Liver (tissue), 9 donors: Measurements from ENCODE around the gene AQP3. TPM values are rescaled to one million over a fixed set of nuclear protein-coding genes. Genes with fewer than 3 reads are reported as not detected.

Experiments
- DNase-seq: peaks from one replicate; pipeline ENCODE4 v3.0.0-alpha.2; 2017; ENCODE audit warnings: low spot score
- H3K27ac ChIP-seq, 2 donors: one replicate each; pipeline ENCODE4 v1.7.0; 2013; ENCODE audit warnings: inconsistent platforms in 2 of 2, low read length in 2 of 2, control low read depth in 1 of 2, low read depth in 1 of 2, mild to moderate bottlenecking in 1 of 2
- H3K27me3 ChIP-seq, 4 donors: one replicate each; pipeline versions ENCODE4 v1.6.1 to v1.7.0; 2013; ENCODE audit warnings: low read length in 3 of 4, inconsistent platforms in 1 of 4, mild to moderate bottlenecking in 1 of 4, moderate library complexity in 1 of 4; ENCODE audit not compliant: control insufficient read depth in 4 of 4, insufficient read depth in 4 of 4
- H3K36me3 ChIP-seq, 4 donors: one replicate each; pipeline versions ENCODE4 v1.6.1 to v1.7.0; 2013; ENCODE audit warnings: low read length in 3 of 4, mild to moderate bottlenecking in 3 of 4, low read depth in 1 of 4, moderate library complexity in 1 of 4; ENCODE audit not compliant: control insufficient read depth in 4 of 4, insufficient read depth in 3 of 4
- H3K4me1 ChIP-seq, 4 donors: one replicate each; pipeline versions ENCODE4 v1.6.1 to v1.7.0; 2013; ENCODE audit warnings: low read length in 3 of 4, mild to moderate bottlenecking in 3 of 4, moderate library complexity in 1 of 4; ENCODE audit not compliant: control insufficient read depth in 4 of 4, insufficient read depth in 4 of 4
- H3K4me3 ChIP-seq, 3 donors: one replicate each; pipeline versions ENCODE4 v1.6.1 to v1.7.0; 2013; ENCODE audit warnings: low read length in 3 of 3, control low read depth in 1 of 3, low read depth in 1 of 3, mild to moderate bottlenecking in 1 of 3
- H3K9ac ChIP-seq, 2 donors: one replicate each; pipeline ENCODE4 v1.7.0; 2013; ENCODE audit warnings: low read length in 2 of 2, mild to moderate bottlenecking in 2 of 2, moderate library complexity in 2 of 2, control low read depth in 1 of 2, low read depth in 1 of 2
- H3K9me3 ChIP-seq, 4 donors: one replicate each; pipeline versions ENCODE4 v1.6.1 to v1.7.0; 2013; ENCODE audit warnings: low read length in 3 of 4; ENCODE audit not compliant: control insufficient read depth in 4 of 4
- ATF3 ChIP-seq: IDR thresholded peaks from 2 replicates; pipeline ENCODE4 v1.6.1; 2016; ENCODE audit warnings: antibody characterized with exemption
- EGR1 ChIP-seq, 2 donors: IDR thresholded peaks; 2 replicates each; pipeline ENCODE4 v1.6.1; 2016 to 2018; ENCODE audit warnings: antibody characterized with exemption in 2 of 2, low read depth in 2 of 2
- FOXA1 ChIP-seq: IDR thresholded peaks from 2 replicates; pipeline ENCODE4 v1.6.1; 2016; ENCODE audit warnings: antibody characterized with exemption
- FOXA2 ChIP-seq: IDR thresholded peaks from 2 replicates; pipeline ENCODE4 v1.6.1; 2016; ENCODE audit warnings: antibody characterized with exemption
- GABPA ChIP-seq, 2 donors: IDR thresholded peaks in 1 of 2; conservative IDR thresholded peaks in 1 of 2; 2 replicates each; pipeline ENCODE4 v1.6.1; 2016; ENCODE audit warnings: antibody characterized with exemption in 2 of 2, mild to moderate bottlenecking in 1 of 2, moderate library complexity in 1 of 2
- HNF4A ChIP-seq, 2 donors: conservative IDR thresholded peaks; 2 replicates each; pipeline ENCODE4 v1.6.1; 2016; ENCODE audit warnings: antibody characterized with exemption in 2 of 2, mild to moderate bottlenecking in 2 of 2
- HNF4G ChIP-seq: IDR thresholded peaks from 2 replicates; pipeline ENCODE4 v1.6.1; 2016; ENCODE audit warnings: antibody characterized with exemption
- JUND ChIP-seq, 2 donors: IDR thresholded peaks; 2 replicates each; pipeline ENCODE4 v1.6.1; 2016; ENCODE audit warnings: antibody characterized with exemption in 2 of 2
- MAX ChIP-seq: IDR thresholded peaks from 2 replicates; pipeline ENCODE4 v1.6.1; 2016; ENCODE audit warnings: antibody characterized with exemption
- NR2F2 ChIP-seq: IDR thresholded peaks from 2 replicates; pipeline ENCODE4 v1.6.1; 2016; ENCODE audit warnings: antibody characterized with exemption
- RAD21 ChIP-seq, 2 donors: IDR thresholded peaks; 2 replicates each; pipeline ENCODE4 v1.6.1; 2016; ENCODE audit warnings: antibody characterized with exemption in 2 of 2, mild to moderate bottlenecking in 2 of 2
- RXRA ChIP-seq, 2 donors: IDR thresholded peaks; 2 replicates each; pipeline ENCODE4 v1.6.1; 2017 to 2018; ENCODE audit warnings: antibody characterized with exemption in 2 of 2, mild to moderate bottlenecking in 1 of 2
- SP1 ChIP-seq: IDR thresholded peaks from 2 replicates; pipeline ENCODE4 v1.6.1; 2018; ENCODE audit warnings: antibody characterized with exemption, mild to moderate bottlenecking
- TAF1 ChIP-seq: conservative IDR thresholded peaks from 2 replicates; pipeline ENCODE4 v1.6.1; 2016; ENCODE audit warnings: antibody characterized with exemption, mild to moderate bottlenecking
- YY1 ChIP-seq: IDR thresholded peaks from 2 replicates; pipeline ENCODE4 v1.6.1; 2016; ENCODE audit warnings: antibody characterized with exemption, mild to moderate bottlenecking
- WGBS: extraction: QIAGEN DNeasy Blood & Tissue Kit; methylation state at CpG from one replicate; pipeline ENCODE4 v1.1.7; 2013; 5-methylcytosine and 5-hydroxymethylcytosine counted together
- polyA plus RNA-seq, 2 donors: library from polyadenylated mRNA; stranded (reverse) in 1 of 2; unstranded in 1 of 2; fragments of 200-250 nt in 1 of 2; fragments of >200 nt in 1 of 2; fragmentation: Nextera tagmentation in 1 of 2; extraction: Ambion mirVana in 1 of 2; gene quantifications; one replicate each; pipeline versions ENCODE4 v1.2.1 to v1.2.3, GENCODE V29; 2013 to 2015
- total RNA-seq, 2 donors: library from RNA; depleted of rRNA; stranded (reverse); fragments of >200 nt; gene quantifications; one replicate each; pipeline ENCODE4 v1.2.3, GENCODE V29; 2014
- TF ChIP-seq, protein P1 (sequence below): fragments of 150-350 bp; IDR thresholded peaks from 2 replicates; pipeline ENCODE4 v1.5.1; 2017; ENCODE audit warnings: improper control_type of control experiment, low read depth, low read length; ENCODE audit not compliant: missing input control
- TF ChIP-seq, protein P2 (sequence below): IDR thresholded peaks from 2 replicates; pipeline ENCODE4 v1.6.1; 2016; ENCODE audit warnings: antibody characterized with exemption
- TF ChIP-seq, protein P3 (sequence below): IDR thresholded peaks from 2 replicates; pipeline ENCODE4 v1.6.1; 2016; ENCODE audit warnings: antibody characterized with exemption, mild to moderate bottlenecking
- donor health status: healthy.
- donor health status: healthy.
- donor health status: healthy.
- donor health status: healthy.
- donor health status: healthy.

Gene AQP3
- total and polyA plus RNA-seq, 4 donors: 60.5 to 124 (median 87.4) TPM

DNA sequence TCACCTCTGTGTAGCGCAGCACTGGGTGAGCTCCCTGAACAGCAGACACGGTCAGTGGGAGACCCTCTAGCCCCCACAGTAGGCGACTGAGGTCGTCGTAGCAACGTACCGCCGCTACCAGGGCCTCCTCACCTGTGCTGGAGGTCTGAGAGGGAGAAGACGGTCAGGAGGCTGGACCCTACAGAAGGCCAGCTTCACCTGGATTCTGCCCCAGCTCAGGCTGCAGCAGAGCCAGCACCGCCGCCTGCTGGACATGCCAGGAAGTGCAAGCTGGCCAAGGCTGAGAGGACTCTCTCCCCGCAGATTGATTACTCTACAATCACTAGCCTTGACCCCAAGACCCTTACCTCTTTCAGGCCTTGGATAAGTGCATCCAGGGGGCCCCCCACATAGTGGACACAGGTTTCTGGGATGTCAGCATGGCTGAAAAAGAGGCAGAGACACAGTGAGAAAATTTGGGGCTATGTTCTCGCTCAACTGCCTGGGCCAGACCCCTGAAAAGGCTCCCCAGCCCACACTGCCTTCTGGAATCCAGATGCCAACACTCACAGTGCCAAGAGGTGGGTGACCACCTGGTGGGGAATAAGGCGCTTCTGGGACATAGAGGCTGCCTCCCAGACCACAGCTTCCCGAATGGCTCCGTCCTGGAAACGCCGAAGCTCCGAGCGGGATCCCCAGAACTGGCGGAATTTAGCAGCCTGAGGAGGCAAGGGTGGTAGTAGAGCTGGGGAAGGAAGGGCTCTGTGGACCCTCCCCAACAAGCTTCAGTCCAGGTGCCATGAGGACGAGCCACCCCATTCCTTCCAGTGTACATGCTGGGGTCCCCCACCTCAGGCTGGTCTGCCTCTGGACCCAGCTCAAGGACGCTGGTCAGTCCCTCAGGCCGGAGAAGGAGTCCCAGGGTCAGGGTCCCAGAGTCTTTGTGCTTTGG, 19.4 kb upstream of the AQP3 start:
- no peaks in the 10 kb centered on the region for H3K9me3 ChIP-seq
- no peak overlapping the region for H3K4me3 ChIP-seq
- TF ChIP-seq RAD21 (IDR thresholded peaks at IDR 0.05) (peak; percentile 88 to 94), HNF4A (conservative IDR thresholded peaks at IDR 0.05) (peak in 1 of 2 donors; percentile 7), TAF1 (no peak)
- TF ChIP-seq, protein P1, sequence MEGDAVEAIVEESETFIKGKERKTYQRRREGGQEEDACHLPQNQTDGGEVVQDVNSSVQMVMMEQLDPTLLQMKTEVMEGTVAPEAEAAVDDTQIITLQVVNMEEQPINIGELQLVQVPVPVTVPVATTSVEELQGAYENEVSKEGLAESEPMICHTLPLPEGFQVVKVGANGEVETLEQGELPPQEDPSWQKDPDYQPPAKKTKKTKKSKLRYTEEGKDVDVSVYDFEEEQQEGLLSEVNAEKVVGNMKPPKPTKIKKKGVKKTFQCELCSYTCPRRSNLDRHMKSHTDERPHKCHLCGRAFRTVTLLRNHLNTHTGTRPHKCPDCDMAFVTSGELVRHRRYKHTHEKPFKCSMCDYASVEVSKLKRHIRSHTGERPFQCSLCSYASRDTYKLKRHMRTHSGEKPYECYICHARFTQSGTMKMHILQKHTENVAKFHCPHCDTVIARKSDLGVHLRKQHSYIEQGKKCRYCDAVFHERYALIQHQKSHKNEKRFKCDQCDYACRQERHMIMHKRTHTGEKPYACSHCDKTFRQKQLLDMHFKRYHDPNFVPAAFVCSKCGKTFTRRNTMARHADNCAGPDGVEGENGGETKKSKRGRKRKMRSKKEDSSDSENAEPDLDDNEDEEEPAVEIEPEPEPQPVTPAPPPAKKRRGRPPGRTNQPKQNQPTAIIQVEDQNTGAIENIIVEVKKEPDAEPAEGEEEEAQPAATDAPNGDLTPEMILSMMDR: peak; percentile 95
- no peak overlapping the region for H3K9ac ChIP-seq
- no peaks in the 10 kb centered on the region for H3K27me3 ChIP-seq
- WGBS: 72% methylated on average over 24 of the region's 24 CpGs
- H3K27ac ChIP-seq: no peak overlapping the region
- H3K36me3 ChIP-seq: peaks cover 32 to 93% (median 57%) of the 10 kb centered on the region in 4 donors
- peaks cover 0 to under 1% (median 0%) of the 10 kb centered on the region in 4 donors for H3K4me1 ChIP-seq
- peak; percentile 85 for DNase-seq

DNA sequence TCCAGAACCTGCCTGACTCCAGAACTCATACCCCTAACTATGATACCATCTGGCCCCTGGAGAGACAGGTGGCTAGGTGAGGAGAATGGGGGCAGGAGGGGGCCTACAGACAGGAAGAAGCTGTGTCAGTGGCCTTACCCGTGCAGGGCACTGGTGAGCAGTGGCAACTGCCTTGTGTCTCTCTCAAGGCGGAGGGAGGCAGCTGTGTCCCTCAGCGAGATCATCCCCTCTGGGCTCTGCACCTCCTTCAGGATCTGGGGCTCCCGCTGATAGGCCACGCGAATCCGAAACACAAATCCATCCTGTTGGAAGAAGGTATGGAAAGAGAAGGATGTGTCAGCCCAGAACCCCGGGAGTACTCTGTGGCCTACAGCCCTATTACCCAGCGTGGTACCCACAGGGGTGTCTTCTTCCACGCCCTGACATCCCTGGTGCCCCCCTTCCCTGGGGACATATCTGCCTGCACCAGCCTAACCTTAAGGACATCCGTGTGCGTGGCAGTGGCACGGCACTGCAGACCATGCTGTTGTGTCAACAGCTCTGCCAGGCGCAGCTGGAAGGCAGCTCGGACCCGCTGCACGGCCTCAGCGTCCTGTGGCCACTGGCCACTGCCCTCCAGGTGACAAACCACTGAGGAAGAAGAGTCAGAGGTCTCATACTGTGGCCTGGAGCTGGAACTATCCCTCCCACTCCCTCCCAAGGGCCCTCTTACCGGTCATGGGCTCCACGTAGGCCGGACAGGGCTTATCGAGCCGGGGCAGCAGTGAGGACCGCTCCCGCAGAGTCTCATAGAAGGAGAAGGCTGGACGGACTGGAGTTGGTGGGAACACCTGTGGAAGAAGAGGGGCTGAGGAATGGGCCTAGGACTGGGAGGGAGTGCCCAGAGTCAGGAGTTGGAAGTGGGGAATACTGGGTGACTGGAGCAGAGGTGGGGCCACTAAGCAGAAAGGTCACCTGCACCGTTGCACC, 18.5 kb upstream of the AQP3 start:
- Histone ChIP-seq H3K36me3 (peaks cover 28 to 93% (median 59%) of the 10 kb centered on the region in 4 donors), H3K27me3 (no peaks in the 10 kb centered on the region), H3K9me3 (no peaks in the 10 kb centered on the region), H3K9ac (no peak overlapping the region), H3K27ac (no peak overlapping the region), H3K4me1 (no peaks in the 10 kb centered on the region), H3K4me3 (no peak overlapping the region)
- TF ChIP-seq, protein P1: no peak
- TF ChIP-seq, protein P2, sequence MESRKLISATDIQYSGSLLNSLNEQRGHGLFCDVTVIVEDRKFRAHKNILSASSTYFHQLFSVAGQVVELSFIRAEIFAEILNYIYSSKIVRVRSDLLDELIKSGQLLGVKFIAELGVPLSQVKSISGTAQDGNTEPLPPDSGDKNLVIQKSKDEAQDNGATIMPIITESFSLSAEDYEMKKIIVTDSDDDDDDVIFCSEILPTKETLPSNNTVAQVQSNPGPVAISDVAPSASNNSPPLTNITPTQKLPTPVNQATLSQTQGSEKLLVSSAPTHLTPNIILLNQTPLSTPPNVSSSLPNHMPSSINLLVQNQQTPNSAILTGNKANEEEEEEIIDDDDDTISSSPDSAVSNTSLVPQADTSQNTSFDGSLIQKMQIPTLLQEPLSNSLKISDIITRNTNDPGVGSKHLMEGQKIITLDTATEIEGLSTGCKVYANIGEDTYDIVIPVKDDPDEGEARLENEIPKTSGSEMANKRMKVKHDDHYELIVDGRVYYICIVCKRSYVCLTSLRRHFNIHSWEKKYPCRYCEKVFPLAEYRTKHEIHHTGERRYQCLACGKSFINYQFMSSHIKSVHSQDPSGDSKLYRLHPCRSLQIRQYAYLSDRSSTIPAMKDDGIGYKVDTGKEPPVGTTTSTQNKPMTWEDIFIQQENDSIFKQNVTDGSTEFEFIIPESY: no peak
- TF ChIP-seq HNF4G: no peak
- no peak for TF ChIP-seq NR2F2
- TF ChIP-seq SP1: no peak
- TF ChIP-seq GABPA (IDR thresholded peaks at IDR 0.05 in 1 of 2, conservative IDR thresholded peaks at IDR 0.05 in 1 of 2): no peak
- TF ChIP-seq FOXA2: no peak
- TF ChIP-seq HNF4A (conservative IDR thresholded peaks at IDR 0.05): no peak
- TF ChIP-seq RAD21 (IDR thresholded peaks at IDR 0.05): no peak
- no peak for TF ChIP-seq ATF3
- TF ChIP-seq EGR1 (IDR thresholded peaks at IDR 0.05; ENCODE audit: low read depth in 2 of 2): no peak
- TF ChIP-seq YY1: no peak
- TF ChIP-seq, protein P3, sequence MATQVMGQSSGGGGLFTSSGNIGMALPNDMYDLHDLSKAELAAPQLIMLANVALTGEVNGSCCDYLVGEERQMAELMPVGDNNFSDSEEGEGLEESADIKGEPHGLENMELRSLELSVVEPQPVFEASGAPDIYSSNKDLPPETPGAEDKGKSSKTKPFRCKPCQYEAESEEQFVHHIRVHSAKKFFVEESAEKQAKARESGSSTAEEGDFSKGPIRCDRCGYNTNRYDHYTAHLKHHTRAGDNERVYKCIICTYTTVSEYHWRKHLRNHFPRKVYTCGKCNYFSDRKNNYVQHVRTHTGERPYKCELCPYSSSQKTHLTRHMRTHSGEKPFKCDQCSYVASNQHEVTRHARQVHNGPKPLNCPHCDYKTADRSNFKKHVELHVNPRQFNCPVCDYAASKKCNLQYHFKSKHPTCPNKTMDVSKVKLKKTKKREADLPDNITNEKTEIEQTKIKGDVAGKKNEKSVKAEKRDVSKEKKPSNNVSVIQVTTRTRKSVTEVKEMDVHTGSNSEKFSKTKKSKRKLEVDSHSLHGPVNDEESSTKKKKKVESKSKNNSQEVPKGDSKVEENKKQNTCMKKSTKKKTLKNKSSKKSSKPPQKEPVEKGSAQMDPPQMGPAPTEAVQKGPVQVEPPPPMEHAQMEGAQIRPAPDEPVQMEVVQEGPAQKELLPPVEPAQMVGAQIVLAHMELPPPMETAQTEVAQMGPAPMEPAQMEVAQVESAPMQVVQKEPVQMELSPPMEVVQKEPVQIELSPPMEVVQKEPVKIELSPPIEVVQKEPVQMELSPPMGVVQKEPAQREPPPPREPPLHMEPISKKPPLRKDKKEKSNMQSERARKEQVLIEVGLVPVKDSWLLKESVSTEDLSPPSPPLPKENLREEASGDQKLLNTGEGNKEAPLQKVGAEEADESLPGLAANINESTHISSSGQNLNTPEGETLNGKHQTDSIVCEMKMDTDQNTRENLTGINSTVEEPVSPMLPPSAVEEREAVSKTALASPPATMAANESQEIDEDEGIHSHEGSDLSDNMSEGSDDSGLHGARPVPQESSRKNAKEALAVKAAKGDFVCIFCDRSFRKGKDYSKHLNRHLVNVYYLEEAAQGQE: no peak
- no peak for TF ChIP-seq JUND (IDR thresholded peaks at IDR 0.05)
- no peak for TF ChIP-seq MAX
- no peak for TF ChIP-seq FOXA1
- TF ChIP-seq RXRA (IDR thresholded peaks at IDR 0.05): no peak
- TF ChIP-seq TAF1: no peak
- DNase-seq: no peak
- 96% methylated on average over 27 of the region's 27 CpGs for WGBS
